ENCODE measurements around the gene RASGRP1. TPM values are rescaled to one million over a fixed set of nuclear protein-coding genes. Genes with fewer than 3 reads are reported as not detected.
"Not testable (repeated sequence)": the region's sequence is repeated elsewhere in the genome, so short reads cannot be mapped to it uniquely, and the experiment has no call there.

The RASGRP1 gene
- total RNA-seq, 2 experiments from 2014 or later, result 175 to 179 TPM

DNA sequence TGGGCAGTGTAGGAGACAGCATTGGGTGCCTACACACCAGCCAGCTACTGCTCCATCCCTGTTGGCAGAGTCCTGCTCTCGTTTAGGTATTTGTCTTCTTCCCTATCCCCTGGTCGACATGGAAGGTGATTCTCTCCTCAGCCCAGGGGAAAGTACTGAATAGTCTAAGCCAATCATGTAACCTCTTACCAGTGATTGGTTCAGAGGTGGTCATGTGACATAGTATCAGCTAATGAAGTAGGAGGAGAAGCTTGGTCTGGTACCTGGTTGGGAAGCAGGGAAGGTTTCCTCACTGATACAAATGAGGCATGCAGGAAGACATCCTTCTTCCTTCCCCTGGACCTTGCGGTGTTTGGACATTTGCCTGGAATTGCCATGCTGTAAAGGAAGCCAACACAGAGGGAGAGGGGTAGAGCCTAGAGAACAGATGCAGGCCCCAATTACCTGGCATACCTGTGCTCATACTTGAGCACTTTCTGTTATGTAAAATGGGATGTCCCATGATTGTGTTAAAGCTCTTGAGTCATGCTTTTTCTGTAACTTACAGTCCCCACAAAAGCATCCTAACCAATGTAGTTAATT lies 32.7 kb upstream of the RASGRP1 start:
- POLR2A ChIA-PET, result no interaction called here
- no peak overlapping the region for H3K27ac Mint-ChIP-seq
- peaks cover 12% of the 10 kb centered on the region for H3K4me1 Mint-ChIP-seq
- no peaks in the 10 kb centered on the region for H3K27me3 Mint-ChIP-seq
- DNase-seq, result no peak
- no peak overlapping the region for H3K4me3 Mint-ChIP-seq
- peaks cover 4% of the 10 kb centered on the region for H3K36me3 Mint-ChIP-seq
- H3K9me3 Mint-ChIP-seq, result no peaks in the 10 kb centered on the region
- no peak for ATAC-seq (ENCODE audit: low read depth)

DNA sequence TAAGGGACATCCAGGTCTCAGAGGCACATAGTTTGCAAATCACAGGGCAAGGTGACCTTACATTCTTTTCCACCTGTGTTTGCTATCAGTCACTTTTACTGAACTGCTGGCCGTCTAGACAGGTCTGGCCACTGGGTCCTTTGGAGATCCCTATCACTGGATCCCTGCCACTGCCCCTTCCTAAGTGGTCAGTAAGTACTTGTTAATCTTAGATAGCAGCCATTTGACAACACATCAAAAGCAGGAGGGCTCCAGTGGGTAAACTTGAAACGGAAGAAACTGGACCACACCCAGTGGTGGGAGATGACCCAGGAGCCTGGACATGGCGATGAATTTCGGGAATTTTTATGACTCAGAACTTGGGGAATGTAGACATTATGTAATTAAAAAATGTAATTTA lies 28.9 kb upstream of the RASGRP1 start:
- Mint-ChIP-seq H3K9me3 (no peaks in the 10 kb centered on the region), H3K4me1 (peaks cover 18% of the 10 kb centered on the region), H3K27me3 (no peaks in the 10 kb centered on the region), H3K4me3 (no peak overlapping the region), H3K27ac (no peak overlapping the region), H3K36me3 (peaks cover 8% of the 10 kb centered on the region)
- DNase-seq (no peak), ATAC-seq (ENCODE audit: low read depth) (no peak)
- POLR2A ChIA-PET, result no interaction called here

DNA sequence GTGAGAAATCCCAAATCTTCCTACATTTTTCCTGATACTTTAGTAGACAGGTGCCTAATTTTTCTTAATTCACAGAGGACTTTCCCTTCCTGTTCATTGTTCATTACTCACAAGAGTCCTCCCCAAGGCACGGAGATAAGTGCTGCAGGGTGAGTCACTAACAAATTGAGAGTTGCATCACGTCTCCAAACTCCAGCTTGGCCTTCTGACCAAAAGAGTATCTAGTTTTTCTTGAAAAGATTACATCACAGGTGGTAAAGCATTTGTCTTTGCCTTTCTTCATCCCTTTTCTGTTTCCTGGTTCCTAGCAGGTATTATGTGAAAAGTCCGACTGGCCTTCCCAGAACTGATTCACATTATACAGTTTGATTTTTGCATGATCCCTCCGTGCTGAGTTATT lies 24.9 kb upstream of the RASGRP1 start:
- POLR2A ChIA-PET, result no interaction called here
- Mint-ChIP-seq H3K4me3 (no peak overlapping the region), H3K36me3 (peaks cover 21% of the 10 kb centered on the region), H3K9me3 (peaks cover 7% of the 10 kb centered on the region), H3K27ac (no peak overlapping the region), H3K27me3 (no peaks in the 10 kb centered on the region), H3K4me1 (peaks cover 33% of the 10 kb centered on the region)
- ATAC-seq (ENCODE audit: low read depth) (no peak), DNase-seq (no peak)

DNA sequence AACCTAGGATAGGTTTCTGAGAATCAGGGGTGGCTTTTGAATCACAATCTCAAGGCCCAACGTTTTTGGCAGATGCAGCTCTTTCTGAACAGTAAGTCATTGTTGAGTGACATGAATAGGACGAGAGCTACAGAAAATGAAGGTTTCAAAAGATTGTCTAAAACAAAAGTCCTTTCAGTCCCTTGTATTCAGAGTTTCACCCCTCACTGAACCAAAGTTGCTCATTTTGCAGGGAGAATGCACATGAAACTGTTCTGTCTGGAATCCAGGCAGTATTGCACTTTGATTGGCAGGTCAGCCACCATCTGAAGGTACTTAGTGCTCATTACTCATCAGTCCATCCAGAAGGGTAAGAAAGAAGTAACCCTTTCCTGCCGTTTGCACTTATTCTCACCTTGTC lies 24.1 kb upstream of the RASGRP1 start:
- H3K36me3 Mint-ChIP-seq, result peaks cover 27% of the 10 kb centered on the region
- DNase-seq, result no peak
- POLR2A ChIA-PET, result interaction anchor here (2.8 kb wide), 1 partner anchor 24 kb away, joined by 10 read pairs; the partner anchor contains the start of gene RASGRP1
- H3K9me3 Mint-ChIP-seq, result peaks cover 7% of the 10 kb centered on the region
- peaks cover 2% of the 10 kb centered on the region for H3K27me3 Mint-ChIP-seq
- peak; percentile 22 for ATAC-seq (ENCODE audit: low read depth)
- H3K4me1 Mint-ChIP-seq, result peaks cover 33% of the 10 kb centered on the region
- H3K27ac Mint-ChIP-seq, result peak overlapping the region; percentile 16
- no peak overlapping the region for H3K4me3 Mint-ChIP-seq

DNA sequence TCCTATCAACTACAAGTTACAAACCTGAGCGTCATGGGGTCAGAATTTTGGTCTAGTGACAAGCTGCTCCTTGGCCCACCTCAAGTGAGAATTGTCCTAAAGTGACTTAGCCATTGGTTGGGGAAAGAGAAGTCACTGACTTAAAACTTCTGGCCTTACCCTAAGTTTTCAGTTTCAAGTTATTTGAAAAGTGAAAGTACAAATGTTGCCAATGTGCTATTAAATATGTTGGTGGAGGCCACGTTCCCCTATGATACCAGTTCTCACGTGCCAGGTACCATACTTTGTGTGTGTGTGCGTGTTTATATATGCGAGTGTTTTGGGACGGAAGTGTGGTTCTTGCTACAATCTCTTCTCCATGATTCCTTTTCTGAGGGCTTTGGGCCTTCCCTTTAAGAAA lies 22.6 kb upstream of the RASGRP1 start:
- DNase-seq (no peak), ATAC-seq (ENCODE audit: low read depth) (peak; percentile 60)
- Mint-ChIP-seq H3K4me3 (peak overlapping the region; percentile 41), H3K27ac (peak overlapping the region; percentile 78), H3K4me1 (peaks cover 27% of the 10 kb centered on the region), H3K27me3 (peaks cover 4% of the 10 kb centered on the region), H3K9me3 (peaks cover 7% of the 10 kb centered on the region), H3K36me3 (peaks cover 31% of the 10 kb centered on the region)
- POLR2A ChIA-PET, result interaction anchor here (0.6 to 2.8 kb wide), 5 partner anchors 23 to 97 kb away, joined by 3 to 10 read pairs (median 7); partner anchors contain the start of gene RASGRP1

DNA sequence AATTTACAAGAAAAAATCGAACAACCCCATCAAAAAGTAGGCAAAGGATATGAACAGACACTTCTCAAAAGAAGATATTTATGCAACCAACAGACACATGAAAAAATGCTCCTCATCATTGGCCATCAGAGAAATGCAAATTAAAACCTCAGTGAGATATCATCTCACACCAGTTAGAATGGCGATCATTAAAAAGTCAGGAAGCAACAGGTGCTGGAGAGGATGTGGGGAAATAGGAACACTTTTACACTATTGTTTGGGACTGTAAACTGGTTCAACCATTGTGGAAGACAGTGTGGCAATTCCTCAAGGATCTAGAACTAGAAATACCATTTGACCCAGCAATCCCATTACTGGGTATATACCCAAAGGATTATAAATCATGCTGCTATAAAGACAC lies 21.4 kb upstream of the RASGRP1 start:
- DNase-seq; POLR2A ChIA-PET; H3K4me3 Mint-ChIP-seq; H3K27ac Mint-ChIP-seq; ATAC-seq (ENCODE audit: low read depth); H3K27me3 Mint-ChIP-seq: not testable (repeated sequence)
- H3K9me3 Mint-ChIP-seq, result peaks cover 12% of the 10 kb centered on the region
- H3K36me3 Mint-ChIP-seq, result peaks cover 28% of the 10 kb centered on the region
- H3K4me1 Mint-ChIP-seq, result peaks cover 27% of the 10 kb centered on the region

DNA sequence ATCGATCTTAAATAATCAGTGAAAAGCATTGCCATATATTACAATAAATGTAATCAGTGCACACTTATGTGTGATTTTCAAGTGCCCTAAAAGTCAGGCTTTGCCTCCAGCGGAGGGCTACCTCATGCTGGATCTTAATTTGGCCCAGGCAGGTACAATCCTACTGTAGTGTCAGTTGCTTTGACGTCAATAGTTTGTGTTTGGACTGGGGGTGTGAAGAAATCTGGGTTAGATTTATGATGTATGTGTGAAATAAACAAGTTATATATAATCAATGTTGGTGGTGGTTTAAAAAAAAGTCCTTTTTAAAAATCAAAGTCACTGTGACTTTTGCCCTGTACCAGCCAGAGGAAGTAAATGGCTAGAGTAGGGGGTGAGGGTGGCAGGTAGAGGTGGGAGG lies 14.0 kb upstream of the RASGRP1 start:
- POLR2A ChIA-PET, result no interaction called here
- no peak overlapping the region for H3K27ac Mint-ChIP-seq
- DNase-seq (no peak), ATAC-seq (ENCODE audit: low read depth) (no peak)
- H3K4me3 Mint-ChIP-seq, result no peak overlapping the region
- peaks cover 9% of the 10 kb centered on the region for H3K9me3 Mint-ChIP-seq
- H3K36me3 Mint-ChIP-seq, result peaks cover 11% of the 10 kb centered on the region
- H3K27me3 Mint-ChIP-seq, result peaks cover 1% of the 10 kb centered on the region
- H3K4me1 Mint-ChIP-seq, result peaks cover 22% of the 10 kb centered on the region

DNA sequence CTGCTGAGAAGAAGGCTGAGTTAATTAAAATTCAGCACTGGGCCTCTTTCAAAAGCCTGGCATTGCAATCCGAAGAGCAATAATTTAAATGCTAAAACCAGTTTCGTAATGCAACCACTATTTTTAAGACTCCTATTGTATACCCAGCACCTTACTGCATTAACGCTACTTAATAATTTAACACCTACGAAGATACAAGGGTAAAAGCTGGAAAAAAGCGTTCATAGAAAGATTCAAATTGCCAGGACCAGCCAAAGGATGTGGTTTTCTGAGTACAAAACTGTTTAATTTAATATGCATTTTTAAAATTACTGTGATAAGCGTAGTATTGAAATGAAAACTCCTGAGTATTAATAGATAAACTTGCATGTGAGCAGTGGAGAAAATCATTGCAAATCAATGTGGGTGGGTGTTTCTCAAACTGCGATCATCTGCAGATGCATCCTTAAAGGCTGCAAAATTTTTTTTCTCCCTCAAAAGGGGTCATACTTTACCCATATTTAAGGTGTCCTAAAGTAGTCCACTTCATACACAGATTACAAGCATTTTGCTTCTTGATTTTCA lies 12.9 kb upstream of the RASGRP1 start:
- POLR2A ChIA-PET, result no interaction called here

DNA sequence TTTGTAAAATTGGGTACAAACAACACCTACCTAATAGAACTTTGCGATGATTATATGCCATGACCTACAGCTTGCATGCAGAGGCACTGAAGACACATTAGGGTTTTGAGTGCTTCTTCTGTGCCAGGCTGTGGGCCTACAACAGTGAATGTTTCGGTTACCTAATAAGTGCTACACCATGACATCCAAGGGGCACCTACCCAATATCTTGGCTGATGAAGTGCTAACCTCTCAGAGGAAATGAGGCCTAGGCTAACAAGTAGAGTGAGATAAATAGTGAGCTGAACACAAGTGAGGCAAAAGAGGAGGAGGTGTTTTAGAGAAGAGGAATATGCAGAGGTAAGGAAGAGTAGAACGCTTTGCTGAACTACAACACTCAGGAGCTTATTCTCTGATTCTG lies 12.2 kb upstream of the RASGRP1 start:
- Mint-ChIP-seq H3K36me3 (peaks cover 12% of the 10 kb centered on the region), H3K27ac (peak overlapping the region; percentile 44), H3K4me1 (peaks cover 22% of the 10 kb centered on the region), H3K27me3 (peaks cover 2% of the 10 kb centered on the region), H3K9me3 (peaks cover 10% of the 10 kb centered on the region), H3K4me3 (peak overlapping the region; percentile 7)
- POLR2A ChIA-PET, result no interaction called here
- DNase-seq, result no peak
- ATAC-seq (ENCODE audit: low read depth), result no peak

More for the DNA sequence above, 12.9 kb upstream of the RASGRP1 start:
- peak overlapping the region; percentile 44 for H3K27ac Mint-ChIP-seq
- H3K36me3 Mint-ChIP-seq, result peaks cover 8% of the 10 kb centered on the region
- peak overlapping the region; percentile 7 for H3K4me3 Mint-ChIP-seq
- H3K9me3 Mint-ChIP-seq, result peaks cover 9% of the 10 kb centered on the region
- H3K27me3 Mint-ChIP-seq, result peaks cover 2% of the 10 kb centered on the region
- ATAC-seq (ENCODE audit: low read depth) (no peak), DNase-seq (no peak)
- H3K4me1 Mint-ChIP-seq, result peaks cover 22% of the 10 kb centered on the region

DNA sequence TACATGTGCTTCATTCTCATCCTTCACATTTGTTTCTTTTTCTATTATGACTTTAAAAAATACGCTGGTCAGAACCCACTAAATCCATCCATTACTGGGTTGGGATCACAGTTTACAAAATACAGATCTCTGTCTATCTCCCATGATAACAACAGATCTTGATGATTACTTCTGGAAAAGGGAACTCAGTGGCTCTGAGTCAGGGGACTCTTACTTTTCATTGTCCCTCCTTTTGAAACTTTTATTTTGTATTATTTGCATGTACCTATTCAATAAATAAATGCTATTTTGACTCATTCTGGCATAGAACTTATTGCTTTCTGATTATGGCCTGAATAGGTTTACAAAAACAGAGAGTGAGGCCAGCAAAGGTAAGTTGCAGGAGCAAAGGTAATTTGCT lies 11.6 kb upstream of the RASGRP1 start:
- peaks cover 22% of the 10 kb centered on the region for H3K4me1 Mint-ChIP-seq
- peaks cover 14% of the 10 kb centered on the region for H3K36me3 Mint-ChIP-seq
- ATAC-seq (ENCODE audit: low read depth) (no peak), DNase-seq (no peak)
- peaks cover 9% of the 10 kb centered on the region for H3K9me3 Mint-ChIP-seq
- no peak overlapping the region for H3K4me3 Mint-ChIP-seq
- POLR2A ChIA-PET, result no interaction called here
- H3K27me3 Mint-ChIP-seq, result peaks cover 2% of the 10 kb centered on the region
- H3K27ac Mint-ChIP-seq, result no peak overlapping the region

DNA sequence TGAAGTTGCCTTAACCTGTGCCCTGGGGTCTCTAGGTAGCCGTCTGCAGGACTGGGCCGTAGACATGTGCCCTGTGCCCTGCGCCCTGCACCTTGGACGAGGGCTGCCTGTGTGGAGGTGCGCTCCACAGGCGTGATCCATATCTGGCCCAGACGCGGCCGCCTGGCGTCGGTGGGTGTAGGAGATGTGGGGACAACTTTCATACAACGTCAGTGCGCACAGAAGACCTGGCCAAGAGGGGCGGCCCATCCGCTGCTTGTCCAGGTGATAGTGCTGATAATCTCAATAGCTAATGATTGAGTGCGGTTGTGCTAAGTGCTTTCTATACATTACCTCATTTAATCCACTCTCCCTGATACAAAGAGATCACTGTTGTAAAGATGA lies 665 bp upstream of the RASGRP1 start:
- DNase-seq (no peak), ATAC-seq (ENCODE audit: low read depth) (no peak)
- peak overlapping the region; percentile 91 for H3K27ac Mint-ChIP-seq
- H3K4me3 Mint-ChIP-seq, result peak overlapping the region; percentile 99
- peaks cover 11% of the 10 kb centered on the region for H3K9me3 Mint-ChIP-seq
- H3K36me3 Mint-ChIP-seq, result peaks cover 44% of the 10 kb centered on the region
- peaks cover 44% of the 10 kb centered on the region for H3K4me1 Mint-ChIP-seq
- POLR2A ChIA-PET, result interaction anchor here (0.6 to 10.2 kb wide), 7 partner anchors 12 to 122 kb away, joined by 3 to 275 read pairs (median 10); no protein-coding TSS in a partner anchor
- H3K27me3 Mint-ChIP-seq, result no peaks in the 10 kb centered on the region

DNA sequence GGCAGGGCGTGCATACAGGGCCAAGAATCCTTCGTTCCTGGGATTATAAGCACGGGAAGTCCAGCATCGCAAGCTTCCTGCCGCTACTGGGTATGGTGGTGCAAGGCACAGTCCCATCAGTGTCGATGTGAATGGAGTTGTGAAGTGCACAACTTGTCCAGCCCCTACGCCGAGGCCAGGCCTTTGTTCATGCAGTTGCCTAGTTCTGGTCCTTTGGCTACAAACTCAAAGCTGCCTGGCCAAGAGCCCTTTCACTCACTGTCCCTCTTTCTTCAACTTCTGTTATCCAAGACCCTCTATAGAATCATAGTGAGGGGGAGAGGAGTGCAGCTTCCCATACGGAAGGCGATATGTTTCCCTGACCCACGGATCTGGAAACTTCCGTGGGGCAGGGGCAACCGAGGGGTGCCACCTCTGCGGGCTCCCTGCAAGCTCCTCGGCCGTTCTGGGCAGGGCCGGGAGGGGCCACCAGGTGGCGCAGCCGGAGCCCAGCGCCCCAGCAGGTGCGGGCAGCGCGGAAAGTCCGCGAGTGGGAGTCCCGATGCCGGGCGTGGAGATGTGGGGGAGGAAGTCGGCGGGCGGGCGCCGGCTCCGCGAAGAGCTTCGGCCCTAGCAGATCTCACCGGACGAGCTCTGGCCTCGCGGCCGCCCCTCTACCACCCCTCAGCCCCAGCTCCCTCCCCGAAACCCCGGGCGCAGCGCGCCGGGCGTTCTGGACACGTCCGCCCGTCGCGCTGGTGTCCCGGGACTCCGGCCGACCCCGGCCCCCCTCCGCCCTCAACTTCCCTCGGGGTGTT lies 693 bp downstream of the RASGRP1 start:
- Mint-ChIP-seq H3K9me3 (peaks cover 9% of the 10 kb centered on the region), H3K27ac (peak overlapping the region; percentile 93), H3K36me3 (peaks cover 48% of the 10 kb centered on the region), H3K4me1 (peaks cover 55% of the 10 kb centered on the region), H3K4me3 (peak overlapping the region; percentile 99), H3K27me3 (no peaks in the 10 kb centered on the region)
- DNase-seq (peak; percentile 95), ATAC-seq (ENCODE audit: low read depth) (peak; percentile 69)
- POLR2A ChIA-PET, result interaction anchor here (0.6 to 10.2 kb wide), 36 partner anchors 11 to 136 kb away, joined by 3 to 275 read pairs (median 4); partner anchors contain the start of gene FAM98B

DNA sequence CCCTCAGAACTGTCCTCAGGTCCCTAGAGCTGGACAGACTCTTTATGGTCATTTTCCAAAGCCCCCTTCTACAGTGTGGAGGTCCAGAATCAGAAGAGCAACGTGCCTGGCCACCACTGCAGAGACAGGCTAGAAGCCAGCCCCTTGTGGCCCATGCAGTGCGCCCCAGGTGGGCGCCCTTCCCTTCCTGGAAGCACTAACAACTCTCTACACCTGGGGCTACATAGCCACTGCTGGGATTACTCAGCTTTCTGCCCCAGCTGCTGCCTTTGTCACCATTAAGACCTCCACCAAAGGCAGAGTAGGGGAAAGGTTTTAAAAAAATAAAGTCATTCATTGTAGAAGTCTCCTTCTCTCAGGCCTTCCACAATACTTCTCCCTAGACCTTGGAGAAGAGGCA lies 2.3 kb downstream of the RASGRP1 start:
- ATAC-seq (ENCODE audit: low read depth) (no peak), DNase-seq (no peak)
- H3K27ac Mint-ChIP-seq, result peak overlapping the region; percentile 93
- peaks cover 69% of the 10 kb centered on the region for H3K4me1 Mint-ChIP-seq
- H3K36me3 Mint-ChIP-seq, result peaks cover 57% of the 10 kb centered on the region
- POLR2A ChIA-PET, result interaction anchor here (0.6 to 10.2 kb wide), 9 partner anchors 9 to 1478 kb away, joined by 4 to 275 read pairs (median 27); no protein-coding TSS in a partner anchor
- peak overlapping the region; percentile 99 for H3K4me3 Mint-ChIP-seq
- no peaks in the 10 kb centered on the region for H3K9me3 Mint-ChIP-seq
- no peaks in the 10 kb centered on the region for H3K27me3 Mint-ChIP-seq
